HG02642 (cell line): Measurements from ENCODE around the gene UCK2.

Experiments
- ATAC-seq: cut with Tn5 transposase; IDR thresholded peaks from one replicate; pipeline ENCODE4 v1.9.1; 2021; ENCODE audit warnings: mild to moderate bottlenecking; ENCODE audit not compliant: unreplicated experiment, poor library complexity

Gene UCK2

DNA sequence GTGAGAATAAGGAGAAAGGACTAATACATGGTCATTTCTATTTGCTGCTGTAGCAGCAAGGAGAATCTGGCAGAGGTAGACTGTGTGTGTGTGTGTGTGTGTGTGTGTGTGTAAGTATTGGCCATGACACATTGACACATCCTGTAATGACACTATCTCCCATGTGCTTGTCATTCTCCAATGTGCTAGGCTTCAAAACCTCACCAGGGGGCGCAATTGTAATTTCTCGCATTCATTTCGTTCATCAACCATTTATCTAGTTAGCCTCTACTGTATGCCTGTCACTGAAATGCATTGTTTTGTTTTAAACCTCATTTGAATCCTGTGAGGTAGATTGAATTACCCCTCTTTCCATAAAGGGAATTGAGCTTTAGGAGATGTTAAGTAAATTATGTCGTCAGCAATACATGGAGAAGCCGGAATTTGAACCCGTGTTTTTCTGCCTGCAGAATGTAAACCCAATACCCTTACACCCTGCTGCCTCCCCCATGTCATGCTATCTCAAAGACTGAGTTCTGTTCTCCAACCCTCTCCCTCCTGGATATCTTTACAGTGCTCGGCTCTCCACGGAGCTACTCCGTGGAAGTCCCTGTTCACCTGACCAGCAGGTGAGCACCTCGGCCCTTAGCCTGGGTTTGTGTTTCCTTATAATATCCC lies 100.8 kb downstream of the UCK2 start:
- ATAC-seq = no peak

- no peak for ATAC-seq
Observed at GRCh38 chr1:165930961-165931360, 103.5 kb downstream of the UCK2 start.

DNA sequence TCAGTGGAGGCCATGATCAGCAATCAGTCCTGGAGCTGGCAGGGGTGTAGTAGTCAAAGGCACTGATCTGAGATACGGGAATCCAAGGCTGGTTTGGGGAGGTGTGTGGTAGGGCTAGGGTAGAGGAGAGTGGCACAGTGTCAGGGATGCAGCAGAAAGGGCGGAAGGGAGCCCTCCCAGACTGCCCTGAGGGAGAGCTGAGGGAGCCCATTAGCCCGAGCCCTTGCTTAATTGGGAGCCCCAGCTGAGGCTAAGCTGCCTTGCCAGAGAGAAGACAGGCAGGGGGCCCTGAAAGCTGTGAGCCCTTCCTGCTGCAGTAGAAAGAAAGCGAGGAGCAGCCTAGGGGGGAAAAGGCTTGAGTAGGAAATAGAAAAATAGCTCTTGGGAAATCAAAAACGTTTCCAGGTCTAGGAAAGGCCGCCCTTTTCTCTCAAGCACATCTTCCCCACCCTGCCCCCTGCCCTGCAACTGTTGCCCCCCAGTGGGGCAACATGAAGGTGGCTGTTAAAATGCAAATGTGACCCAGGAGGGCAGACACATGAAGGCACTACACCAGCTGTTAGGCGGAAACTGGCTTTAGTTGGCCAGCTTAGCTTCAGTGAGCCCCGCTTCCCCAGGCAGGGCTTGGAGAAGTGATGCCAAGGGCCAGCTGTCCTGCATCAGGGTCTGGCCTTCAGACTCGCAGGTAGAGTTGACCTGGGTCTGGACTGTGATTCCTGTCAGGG lies 106.2 kb downstream of the UCK2 start:
- ATAC-seq = no peak

GRCh38 chr1:165936542-165936941 lies 109.1 kb downstream of the UCK2 start:
- no peak for ATAC-seq

DNA sequence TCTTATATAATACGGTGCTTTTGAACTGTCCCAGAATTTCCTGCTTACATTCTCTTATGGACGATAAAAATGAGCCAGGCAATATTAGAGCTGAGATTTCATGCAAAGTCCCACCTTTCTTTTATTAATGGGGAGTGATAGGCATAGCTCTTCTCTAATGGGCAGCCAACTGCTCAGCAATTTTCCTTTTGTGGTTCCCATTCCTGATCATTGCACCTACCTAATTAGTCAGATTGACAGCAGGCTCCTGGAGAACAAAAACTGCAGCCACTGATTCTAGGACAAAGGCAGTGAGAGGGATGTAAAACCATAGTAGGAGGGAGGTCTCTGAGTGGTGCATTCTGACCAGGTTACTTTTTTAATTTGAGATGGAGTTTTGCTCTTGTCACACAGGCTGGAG lies 110.4 kb downstream of the UCK2 start:
- no peak for ATAC-seq

- ATAC-seq = no peak
Observed at GRCh38 chr1:165938844-165939243, 111.4 kb downstream of the UCK2 start.

GRCh38 chr1:165941531-165941930 lies 114.1 kb downstream of the UCK2 start:
- ATAC-seq = no peak

DNA sequence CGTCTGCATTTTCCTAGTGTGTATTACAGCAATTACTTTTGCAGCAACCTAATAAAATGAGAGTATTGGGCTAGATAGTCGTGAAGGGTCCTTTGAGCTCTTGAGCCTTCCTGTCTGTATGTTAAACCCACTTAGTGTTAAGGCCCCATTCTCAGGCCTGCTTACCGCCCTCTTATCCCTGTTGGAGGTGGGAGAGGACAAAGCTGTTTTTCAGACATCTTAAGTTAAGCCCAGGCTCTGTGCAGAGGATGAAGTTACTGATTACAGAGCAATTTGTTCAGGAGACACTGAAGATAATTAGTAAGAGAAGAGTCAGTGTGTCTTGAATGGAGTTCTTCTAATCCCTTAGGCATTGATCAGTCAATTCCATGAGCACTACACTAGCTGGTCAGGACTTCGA lies 114.6 kb downstream of the UCK2 start:
- no peak for ATAC-seq

DNA sequence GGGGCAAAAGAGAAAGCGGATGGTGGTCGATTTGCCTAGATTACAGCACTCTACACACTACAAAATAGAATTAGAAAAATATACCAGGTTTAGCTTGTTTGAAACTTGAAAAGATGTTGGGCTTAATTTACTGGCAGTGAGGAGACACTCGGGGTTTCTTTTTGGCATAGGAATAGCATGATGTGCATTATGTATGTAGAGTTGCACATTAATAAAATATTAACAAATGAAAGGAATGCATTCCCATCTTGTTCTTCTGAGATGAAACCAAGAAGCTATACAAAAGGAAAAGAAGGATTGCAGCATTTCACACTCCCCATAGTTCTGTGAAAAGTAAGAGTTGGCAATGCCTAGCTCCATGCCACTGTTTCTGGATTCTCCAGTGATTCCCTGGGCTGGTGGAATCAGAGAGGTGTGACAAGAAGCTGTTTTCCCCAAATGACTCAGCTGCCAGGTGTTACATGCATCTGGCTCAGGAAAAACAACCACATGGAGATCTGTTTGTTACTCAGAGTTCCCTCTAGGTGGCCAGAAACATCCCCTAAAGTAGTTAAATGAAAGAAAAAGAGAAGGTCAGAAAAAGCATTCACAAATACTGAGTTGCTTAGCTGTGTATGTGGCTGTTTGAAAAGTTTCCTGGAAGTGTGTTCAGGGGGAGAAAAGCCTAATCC lies 115.6 kb downstream of the UCK2 start:
- no peak for ATAC-seq

GRCh38 chr1:165945911-165946310 lies 118.5 kb downstream of the UCK2 start:
- ATAC-seq = no peak

DNA sequence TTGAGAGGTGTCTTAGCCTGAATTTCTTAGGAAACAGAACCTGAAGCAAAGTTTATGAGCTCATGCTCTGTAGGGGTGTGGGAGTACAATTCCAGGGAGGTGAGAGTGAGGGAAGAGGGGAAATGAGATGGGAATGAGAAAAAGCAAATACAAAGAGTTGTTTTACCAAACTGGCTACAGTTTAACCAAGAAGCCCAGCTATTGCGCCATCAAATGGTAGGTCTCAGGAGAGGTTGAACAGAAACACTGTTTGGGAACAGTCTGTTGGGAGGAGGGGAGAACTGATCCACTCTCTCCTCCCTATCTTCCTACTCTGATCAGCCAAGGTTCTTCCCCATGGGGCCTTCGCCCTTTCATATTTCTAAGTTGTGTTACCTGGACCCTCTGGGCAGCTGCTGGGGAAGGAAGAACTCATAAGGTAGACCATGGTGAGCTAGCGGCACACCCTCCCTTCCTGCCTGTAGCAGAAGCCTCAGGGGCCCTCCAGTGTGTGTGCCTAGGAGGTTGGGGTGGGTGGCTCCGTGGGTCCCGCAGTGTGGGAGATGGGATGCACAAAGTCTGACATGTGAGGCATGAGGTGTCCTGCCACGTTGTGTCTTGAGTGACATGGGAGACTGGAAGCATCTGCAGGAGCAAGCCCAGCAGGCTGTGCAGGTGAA lies 120.5 kb downstream of the UCK2 start:
- ATAC-seq = no peak

- ATAC-seq = no peak
Observed at GRCh38 chr1:165949335-165950130, 122.1 kb downstream of the UCK2 start.

- no peak for ATAC-seq
Observed at GRCh38 chr1:165954940-165955339, 127.5 kb downstream of the UCK2 start.

DNA sequence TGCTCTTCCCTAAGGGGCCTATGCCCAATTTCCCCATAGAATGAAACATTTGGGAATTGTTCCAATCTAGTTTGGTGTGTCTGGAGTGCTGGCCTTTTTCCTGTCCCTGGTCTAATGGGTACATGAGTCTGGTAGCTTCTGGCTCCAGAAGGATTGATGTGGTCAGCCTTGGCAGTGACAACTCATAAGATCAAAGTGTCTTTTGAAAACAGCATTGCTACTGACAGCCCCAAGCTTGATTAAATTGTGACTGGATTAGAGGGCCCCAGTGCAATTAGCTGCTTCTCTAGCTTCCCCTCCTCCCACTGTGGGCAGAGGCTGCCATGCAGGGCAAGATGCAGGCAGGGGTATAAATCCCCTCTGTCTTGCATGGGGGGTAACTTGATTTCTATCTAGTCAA lies 130.9 kb downstream of the UCK2 start:
- ATAC-seq = no peak

GRCh38 chr1:165960136-165960535 lies 132.7 kb downstream of the UCK2 start:
- no peak for ATAC-seq

- no peak for ATAC-seq
Observed at GRCh38 chr1:165960881-165961280, 133.5 kb downstream of the UCK2 start.
